Vagina (tissue), 2 donors: Measurements from ENCODE around the gene TXNL4A.

ENCODE experiments used
- POLR2A ChIP-seq, 2 donors: fragments of 450-650 bp; IDR thresholded peaks; one replicate each; pipeline ENCODE4 v1.6.1; 2017; ENCODE audit warnings: antibody characterized with exemption in 2 of 2, mild to moderate bottlenecking in 2 of 2, moderate library complexity in 2 of 2
- POLR2AphosphoS5 ChIP-seq, 2 donors: sonication (generic); formaldehyde crosslinking; IDR thresholded peaks; one replicate each; pipeline ENCODE4 v1.9.0; 2017; ENCODE audit warnings: antibody characterized with exemption in 2 of 2, mild to moderate bottlenecking in 2 of 2, low read depth in 1 of 2; ENCODE audit not compliant: insufficient read depth in 1 of 2
- TF ChIP-seq, protein P1 (sequence below), 3 experiments: fragments of 450-650 bp in 2 of 3; fragments of 200-600 bp in 1 of 3; sonication (generic) in 1 of 3; IDR thresholded peaks; one replicate each; pipeline ENCODE4 v1.5.1; 2017 to 2019; ENCODE audit warnings: antibody characterized with exemption in 3 of 3, mild to moderate bottlenecking in 2 of 3, moderate library complexity in 2 of 3

DNA sequence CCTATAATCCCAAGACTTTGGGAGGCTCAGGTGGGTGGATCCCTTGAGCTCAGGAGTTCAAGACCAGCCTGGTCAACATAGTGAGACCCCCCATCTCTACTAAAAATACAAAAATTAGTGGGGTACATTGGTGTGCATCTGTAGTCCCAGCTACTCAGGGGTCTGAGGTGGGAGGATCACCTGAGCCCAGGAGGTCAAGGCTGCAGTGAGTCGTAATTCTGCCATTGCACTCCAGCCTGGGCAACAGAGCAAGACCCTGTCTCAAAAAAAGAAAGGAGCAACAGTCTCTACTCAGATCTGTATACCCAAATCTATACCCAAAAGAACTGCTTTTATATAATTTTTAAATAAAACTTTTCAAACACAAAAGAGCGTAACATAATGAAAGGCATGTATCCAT, 29.4 kb downstream of the TXNL4A start:
- TF ChIP-seq POLR2A (IDR thresholded peaks at IDR 0.05) (no peak), POLR2AphosphoS5 (IDR thresholded peaks at IDR 0.05; ENCODE audit: insufficient read depth in 1 of 2, low read depth in 1 of 2) (no peak)
- TF ChIP-seq, protein P1, sequence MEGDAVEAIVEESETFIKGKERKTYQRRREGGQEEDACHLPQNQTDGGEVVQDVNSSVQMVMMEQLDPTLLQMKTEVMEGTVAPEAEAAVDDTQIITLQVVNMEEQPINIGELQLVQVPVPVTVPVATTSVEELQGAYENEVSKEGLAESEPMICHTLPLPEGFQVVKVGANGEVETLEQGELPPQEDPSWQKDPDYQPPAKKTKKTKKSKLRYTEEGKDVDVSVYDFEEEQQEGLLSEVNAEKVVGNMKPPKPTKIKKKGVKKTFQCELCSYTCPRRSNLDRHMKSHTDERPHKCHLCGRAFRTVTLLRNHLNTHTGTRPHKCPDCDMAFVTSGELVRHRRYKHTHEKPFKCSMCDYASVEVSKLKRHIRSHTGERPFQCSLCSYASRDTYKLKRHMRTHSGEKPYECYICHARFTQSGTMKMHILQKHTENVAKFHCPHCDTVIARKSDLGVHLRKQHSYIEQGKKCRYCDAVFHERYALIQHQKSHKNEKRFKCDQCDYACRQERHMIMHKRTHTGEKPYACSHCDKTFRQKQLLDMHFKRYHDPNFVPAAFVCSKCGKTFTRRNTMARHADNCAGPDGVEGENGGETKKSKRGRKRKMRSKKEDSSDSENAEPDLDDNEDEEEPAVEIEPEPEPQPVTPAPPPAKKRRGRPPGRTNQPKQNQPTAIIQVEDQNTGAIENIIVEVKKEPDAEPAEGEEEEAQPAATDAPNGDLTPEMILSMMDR (IDR thresholded peaks at IDR 0.05) = no peak
